NCI-H1417 (cell line): ENCODE results near the gene VASN.
A peak's percentile ranks its signal among the peaks of the same experiment; 100 is the strongest.

Experiments
- DNase-seq, 3 experiments: peaks; one replicate each; lab custom pipeline; 2025; lab: John Stamatoyannopoulos, UW

The VASN gene

DNA sequence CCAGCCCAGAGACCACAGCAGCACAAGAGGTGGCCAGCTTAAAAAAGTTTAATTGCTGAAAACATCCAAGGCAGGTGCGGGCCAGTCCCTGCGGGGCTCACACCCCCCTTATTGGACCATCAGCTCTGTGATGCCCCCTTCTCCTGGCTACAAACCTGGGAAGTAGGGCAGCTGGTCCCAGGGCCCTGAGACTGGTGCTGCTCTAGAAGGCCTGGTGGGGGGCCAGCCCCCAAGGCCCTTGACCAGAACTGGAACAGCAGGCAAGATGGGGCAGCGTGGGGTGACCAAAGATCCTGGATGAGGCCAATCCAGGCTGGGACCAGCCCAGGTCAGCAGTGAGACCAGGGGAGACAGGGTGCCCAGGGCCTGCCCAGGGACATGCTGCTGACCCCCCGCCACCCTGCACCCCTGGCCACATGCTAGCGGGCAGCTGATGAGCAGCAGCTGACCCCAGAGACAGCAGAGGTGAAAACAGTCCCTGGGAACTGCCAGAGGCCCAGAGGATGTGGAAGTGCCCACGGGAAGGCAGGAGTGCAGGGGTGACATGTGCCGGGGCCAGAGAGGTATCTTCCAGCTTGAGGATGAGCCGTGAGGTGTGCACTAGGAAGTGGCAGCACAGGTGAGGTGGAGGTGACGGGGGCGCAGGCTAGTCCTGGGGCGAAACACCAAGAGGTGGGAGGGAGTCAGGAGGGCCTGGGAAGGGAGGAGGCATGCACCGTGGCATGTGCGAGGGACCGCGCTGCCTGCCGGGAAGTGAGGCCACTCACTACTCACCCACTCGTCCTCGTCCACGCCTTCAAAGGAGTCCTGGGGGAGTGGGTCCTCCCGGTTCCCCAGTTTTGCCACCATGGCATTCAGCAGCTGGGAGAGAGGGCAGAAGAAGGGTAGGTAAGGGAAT lies 16.9 kb upstream of the VASN start:
- DNase-seq: no peak

DNA sequence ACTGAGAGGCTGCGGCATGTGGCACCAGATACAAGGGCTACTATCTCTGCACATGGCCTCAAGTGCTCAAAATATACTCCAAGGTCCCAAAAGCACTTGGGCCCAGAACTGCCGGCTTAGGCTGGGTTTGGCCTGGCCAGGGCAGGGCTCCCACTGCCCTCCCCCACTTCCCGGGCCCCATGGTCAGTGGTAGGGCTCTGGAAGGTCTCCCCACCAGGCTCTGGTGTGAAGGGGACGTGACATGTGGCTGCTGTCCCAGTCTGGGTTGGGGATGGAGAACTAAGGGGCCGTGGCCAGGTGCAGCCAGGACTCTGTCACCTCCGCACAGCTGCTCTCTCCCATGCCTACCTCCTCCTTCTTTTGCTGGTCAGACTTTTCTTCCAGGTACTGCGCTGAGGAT lies 14.8 kb upstream of the VASN start:
- DNase-seq: no peak

DNA sequence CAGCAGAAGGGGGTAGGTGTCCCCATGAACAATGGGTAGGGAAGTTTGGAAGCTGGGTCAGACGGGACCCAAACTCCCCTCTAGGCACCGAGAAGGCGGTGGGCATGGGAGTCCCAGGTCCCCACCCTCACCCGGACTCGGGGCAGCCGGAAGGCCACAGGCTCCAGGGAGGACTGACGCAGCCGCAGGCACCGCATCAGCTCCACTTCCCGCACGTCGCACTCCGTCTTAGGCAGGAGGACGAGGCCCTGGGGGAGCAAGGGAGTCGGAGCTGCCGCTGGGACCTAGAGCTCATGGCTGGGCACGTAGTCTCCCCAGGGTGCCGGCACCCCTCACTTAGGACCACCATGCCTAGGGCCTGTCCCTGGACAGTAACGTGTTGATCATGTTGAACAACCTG lies 13.4 kb upstream of the VASN start:
- DNase-seq: no peak

DNA sequence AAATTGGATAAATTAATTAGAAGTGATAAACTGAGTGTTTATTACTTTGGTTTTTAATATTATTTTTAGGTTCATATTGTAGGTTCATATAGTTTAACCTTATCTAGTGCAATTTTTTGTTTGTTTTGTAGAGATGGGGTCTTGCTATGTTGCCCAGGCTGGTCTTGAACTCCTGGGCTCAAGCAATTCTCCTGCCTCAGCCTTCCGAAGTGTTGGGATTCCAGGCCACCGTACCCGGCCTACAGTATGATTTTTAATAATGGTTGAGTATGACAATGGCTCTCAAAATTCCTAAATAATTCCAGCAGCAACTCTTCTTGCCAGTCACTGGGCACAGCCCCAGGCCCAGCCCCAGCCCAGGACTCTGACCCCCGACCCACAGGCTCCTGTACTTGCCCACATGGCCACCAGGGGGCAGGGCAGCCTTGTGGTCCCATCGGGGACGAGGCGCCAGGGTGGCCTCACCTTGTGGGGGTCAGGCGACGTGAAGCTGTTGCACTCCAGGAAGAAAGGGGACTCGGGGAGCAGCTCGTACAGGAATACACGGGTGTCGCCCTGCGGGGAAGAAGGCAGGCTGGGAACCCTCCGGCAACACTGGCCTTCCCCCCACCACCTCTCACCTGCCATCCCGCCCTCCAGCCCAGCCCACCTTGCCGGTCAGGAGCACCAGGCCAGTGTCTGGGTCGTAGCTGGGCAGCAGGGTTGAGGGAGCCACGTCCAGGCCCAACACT lies 12.7 kb upstream of the VASN start:
- peak in 1 of 3 experiments; percentile 50 for DNase-seq

DNA sequence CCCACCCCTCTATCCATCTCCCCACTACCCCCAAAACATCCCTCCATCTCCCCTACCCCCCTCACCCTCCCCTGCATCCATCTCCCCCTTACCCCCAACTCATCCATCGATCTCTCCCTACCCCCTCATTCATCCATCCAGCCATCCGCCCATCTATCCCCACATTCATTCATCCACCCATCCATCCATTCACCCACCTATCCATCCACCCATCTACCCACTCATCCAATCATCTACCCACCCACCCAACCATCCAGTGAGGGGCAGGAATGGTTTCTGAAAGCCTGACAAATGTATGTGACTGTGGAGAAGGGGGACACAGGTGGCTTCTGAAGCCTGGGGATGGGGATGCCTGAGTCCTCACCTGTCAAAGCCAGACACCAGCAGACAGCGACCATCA lies 11.7 kb upstream of the VASN start:
- no peak for DNase-seq

DNA sequence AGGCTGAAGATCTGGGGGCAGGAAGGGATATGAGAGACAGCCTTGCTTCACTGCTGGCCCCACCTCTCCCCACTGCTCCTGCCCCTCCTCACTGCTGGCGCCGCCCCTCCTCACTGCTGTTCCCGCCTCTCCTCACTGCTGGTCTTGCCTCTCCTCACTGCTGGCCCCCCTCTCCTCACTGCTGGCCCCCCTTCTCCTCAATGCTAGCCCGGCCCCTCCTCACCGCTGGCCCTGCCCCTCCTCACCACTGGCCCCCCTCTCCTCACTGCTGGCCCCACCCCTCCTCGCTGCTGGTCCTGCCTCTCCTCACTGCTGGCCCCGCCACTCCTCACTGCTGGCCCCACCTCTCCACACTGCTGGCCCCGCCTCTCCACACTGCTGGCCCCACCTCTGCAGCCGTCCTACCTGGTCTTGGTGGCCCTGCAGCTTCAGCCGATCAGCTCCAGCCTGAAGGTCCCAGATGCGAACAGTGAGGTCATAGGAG lies 11.1 kb upstream of the VASN start:
- peak in 1 of 3 experiments; percentile 9 for DNase-seq

DNA sequence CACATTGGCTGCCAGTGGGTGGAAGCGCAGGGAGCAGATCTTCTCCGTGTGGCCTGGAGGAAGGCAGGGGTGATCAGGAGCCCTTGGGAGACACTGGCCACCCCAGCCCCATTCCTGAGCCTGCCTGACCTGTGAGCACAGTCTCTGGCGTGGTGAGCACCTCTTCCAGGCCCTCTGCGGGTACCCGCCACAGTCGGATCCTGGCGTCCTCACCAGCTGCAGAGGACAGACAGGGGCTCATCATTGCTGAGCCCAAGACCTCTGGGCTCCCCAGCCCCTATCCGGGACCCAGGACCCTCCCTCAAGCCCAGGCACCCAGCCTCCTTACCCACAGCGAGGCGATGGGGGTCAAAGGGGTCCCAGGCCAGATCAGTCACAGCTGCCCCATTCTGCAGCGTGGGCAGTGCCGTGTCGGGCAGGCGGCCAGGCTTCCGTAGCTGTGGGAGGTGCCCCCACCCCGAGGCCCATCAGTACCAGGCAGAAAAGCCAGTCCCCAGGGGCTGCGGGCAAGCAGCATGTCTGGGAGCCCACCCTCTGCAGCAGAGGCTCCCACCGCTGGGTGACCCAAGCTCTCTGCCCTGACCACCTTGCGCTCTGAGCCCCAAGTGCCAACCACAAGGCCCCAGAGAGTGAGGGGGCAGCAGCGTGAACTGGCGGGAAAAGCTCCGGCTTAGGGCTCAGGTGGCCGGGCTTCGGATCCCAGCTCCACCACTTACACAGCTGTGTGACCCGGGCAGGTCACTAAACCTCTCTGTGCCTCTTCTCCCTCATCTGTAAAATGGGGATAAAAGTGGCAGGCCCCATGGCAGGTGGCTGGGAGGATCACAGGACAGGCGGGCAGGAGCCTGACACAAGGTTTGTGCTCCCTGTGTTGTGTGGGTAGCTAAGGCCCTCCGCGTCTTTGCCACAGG lies 10.4 kb upstream of the VASN start:
- no peak for DNase-seq

DNA sequence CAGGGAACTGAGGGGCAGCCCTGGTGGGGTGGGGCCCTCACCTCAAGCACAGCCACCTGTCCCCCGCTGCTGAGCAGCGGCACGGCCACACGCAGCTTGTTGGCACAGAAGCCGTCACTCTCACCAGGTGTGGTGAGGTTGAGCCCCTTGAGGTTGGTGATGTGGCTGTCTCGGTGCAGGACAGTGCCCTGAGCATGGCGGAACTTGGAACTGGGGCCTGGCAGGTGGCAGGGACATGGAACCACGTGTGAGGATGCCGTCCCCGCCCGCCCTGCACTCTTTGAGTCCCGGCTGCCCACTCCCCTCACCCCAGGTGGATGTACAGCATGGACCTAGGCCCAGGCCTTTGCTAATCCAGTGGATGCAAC lies 9.7 kb upstream of the VASN start:
- no peak for DNase-seq

DNA sequence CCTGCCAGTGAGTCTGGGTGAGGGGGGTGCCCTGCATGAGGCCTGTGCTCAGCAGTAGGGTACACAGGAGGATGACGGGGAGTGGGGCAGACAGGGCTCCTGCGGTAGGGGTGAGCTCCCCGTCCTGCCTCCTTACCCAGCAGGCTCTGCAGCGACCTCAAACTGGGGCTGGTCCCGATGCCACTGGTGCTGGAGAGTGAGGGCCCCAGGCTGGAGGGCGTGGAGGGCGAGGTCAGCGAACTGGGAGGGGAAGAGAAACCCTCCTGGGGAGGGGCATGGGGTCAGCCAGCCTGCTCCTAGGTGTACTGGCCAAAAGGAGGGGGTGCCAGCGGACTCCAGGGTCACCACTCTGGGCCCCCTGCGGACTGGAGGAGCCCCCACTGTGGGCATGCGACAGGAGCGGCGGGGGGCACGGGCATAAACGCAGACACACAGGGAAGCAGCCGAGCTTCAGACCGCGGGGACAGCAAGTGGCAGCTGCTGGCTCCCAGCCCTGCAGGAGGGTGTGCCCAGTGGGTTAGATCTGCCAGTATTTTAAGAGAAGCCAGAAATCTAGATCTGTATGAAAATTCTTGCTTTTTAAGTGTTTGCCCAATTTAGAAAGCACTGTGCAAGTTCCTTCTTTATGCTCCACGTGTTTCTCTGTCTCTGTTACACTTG lies 9.0 kb upstream of the VASN start:
- DNase-seq: no peak

DNA sequence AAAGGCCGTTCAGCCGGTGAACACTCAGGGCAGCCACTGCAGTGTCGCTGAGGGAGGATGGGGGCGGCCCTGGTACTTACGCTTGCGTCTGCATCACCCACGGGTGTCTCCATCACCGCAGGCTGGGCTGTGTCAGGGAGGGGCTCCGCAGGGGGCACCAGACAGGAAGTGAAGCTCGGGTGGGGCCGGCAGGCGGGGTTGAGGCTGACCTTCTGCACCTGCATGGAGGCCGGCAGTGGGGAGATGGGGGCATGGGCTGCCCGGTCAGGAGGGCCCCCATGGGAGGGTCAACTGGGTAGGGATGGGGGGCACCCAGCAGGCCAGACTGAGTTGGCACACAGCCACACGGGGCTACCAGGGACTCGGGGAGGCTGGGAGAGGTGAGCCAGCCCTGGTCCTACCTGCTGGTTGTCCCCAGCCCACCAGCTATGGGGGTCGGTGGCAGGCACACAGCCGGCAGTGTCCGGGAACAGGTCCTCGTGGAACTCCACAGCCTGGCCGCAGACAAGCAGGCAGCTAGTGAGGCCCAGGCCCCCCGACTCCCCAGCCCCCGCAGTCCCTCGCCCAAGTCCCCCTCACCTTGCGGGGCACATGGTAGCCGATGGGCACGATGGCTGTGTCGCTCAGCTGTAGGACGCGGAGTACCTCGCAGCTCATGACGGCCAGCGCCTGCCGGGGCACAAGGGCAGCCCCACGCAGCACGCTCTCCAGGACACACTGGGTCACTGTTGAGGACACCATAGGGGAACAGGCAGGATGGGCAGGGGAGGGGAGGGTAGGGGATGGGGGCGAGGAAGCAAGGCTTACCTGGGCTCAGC lies 7.2 kb upstream of the VASN start:
- no peak for DNase-seq

DNA sequence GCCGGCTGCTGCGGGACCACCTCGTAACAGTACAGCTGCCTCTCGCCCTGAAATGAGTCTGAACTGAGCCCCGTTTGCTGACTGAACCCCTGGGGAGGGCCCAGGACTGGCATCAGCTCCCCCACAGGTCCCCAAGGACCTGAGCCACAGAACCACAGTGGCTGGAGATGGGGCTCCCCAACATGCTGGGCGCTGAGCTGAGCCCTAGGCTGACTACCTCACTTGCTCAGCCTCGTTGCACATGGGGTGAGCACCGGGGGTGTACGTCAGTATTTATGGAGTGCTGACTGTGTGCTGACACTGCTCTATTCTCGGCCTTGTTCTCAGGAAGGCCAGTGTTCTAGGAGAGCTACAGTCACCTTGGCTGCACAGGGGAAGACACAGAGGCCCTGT lies 6.6 kb upstream of the VASN start:
- no peak for DNase-seq

DNA sequence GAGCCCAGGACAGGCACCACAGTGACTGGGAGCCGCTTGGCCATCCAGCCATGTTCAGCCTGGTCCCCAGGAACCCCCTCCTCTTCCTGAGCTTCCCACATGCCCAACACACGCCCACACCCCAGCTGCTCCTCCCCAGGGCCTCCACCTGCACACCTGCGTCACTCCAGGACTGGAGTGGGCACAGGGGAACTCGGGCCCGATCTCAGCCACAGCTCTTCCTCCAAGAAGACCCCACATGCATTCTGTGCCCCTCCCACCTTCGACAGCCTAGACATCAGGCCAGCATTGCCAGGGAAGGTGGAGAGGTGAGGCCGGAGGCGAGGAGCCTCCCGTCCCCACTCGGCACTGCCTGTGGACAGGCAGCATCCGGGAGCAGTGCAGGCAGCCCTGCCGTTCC lies 6.0 kb upstream of the VASN start:
- DNase-seq: no peak

DNA sequence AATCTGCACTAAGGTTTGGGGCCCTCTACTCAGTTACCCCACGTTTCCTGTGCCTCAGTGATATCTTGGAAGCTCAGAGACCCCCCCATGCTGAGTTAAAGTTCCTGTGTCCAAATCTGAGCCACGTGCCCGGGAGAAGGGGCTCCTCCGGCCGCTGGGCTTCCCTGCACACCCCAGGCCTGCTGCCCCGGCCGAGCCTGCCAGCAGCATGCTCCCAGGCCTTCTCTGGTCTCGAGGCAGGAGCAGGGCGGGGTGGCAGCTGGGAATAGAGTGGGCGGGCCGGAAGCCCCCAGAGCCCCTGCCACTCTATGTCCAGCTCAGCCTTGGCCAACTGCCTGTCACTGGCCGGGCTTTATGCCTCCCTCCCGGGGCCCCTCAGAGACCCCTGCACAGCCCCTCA lies 5.6 kb upstream of the VASN start:
- no peak for DNase-seq

DNA sequence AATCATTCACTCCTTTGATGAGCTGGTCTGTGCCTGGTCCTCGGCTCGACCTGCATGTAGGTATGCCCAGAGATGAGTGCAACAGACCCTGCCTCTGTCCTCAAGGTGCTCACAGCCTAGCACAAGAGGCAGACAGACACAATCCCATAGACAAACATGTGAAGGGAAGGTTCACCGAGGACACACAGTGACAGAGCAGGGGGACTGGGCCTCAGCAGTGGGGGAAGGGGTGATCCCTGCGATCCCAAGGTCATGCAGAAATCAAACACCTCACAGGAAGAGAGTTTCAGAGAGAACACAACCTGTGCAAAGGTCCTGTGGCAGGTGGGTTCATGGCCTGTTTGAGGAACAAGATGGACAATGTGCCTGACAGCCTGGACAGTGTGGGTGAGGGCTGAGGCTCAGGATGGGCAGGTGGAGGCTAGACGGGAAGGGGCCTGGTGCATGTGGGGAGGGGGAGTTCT lies 4.2 kb upstream of the VASN start:
- no peak for DNase-seq

DNA sequence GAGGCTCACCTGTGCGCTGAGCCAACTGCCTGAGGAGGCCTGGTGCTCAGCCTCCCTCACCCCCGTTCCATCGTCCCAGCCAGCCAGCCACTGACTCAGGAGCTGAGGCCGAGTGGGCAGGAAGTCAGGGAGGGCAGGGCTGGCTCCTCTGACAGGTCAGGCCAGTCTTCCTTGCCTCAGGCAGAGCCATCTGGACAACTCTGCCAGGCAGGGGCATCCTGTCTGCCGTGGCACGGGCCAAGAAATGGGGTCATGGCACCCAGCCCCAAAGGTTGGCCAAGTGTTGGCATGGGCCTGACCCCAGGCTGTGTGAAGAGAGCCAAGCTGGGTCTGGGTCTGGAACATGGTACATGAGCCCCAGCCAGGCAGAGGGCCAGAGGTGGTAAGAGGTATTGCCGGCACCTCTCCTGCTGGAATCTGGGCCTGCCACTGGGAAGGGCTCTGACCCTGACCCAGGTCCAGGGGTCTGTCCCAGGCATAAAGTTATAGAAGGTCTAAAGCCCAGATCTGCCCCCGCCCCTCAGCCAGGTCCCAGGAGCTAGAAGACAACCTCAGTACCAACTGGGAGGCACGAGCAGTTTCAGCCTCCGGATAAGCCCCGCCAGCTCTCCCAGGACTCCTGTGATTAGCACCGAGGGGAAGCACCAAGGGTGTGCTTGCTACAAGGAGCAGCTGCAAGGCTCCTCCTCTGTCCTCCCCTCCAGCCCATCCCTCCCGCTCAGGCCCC lies 2.5 kb upstream of the VASN start:
- DNase-seq: no peak

DNA sequence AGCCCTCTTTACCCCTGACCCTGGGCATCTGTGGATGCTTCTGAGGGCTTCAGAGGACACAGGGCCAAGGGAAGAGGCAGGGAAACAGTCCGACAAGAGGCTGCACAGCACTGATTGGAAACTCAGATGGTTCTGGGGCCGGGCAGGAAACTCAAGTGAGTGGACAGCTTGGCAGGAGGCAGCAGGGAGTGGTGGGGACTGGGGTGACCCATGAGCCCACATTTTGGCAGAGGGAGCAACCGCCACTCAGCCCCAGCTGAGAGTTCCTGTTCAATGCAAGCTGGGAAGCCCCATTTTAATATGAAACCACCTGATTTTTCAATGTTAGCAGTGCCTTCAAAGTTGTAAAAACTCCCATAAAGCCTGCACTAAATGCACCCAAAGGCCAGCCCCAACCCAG lies 1.5 kb upstream of the VASN start:
- DNase-seq: no peak

DNA sequence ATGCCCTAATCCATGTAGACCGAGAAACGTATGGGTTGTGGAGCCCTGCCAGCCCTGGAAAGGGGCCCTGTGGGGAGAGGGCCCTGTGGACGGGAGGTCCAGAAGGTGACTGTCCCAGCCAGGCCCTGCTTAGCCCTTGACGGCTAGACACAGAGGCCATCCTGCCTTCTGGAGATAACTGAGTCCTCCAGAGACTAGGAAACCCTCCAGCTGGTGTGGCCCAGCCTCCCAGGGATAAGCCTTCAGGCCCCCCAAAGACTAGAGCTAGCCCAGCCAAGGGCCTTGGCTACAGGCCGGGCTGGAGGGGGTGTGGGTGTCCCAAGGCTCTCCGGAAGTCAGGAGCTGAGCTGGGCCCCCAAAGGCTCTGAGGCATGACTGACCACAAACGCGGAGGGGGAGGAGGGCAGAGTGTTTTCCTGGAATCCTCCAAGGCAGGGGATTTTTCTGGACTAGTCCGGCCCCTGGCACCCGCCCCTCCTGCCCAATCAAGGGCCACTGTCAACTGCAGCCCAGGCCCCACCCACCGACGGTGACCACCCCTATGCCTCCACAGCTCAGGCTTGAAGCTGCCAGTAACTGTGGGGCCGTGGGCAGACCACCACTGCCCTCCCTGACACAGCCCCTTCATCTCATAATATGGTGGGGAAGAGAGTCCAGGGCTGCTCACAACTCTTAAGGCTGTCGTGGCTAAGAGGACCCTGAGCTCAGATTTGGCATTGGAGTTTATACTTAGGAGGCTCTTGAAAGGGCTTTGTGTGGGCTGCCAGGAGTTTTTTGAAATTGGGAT lies 885 bp upstream of the VASN start:
- no peak for DNase-seq

DNA sequence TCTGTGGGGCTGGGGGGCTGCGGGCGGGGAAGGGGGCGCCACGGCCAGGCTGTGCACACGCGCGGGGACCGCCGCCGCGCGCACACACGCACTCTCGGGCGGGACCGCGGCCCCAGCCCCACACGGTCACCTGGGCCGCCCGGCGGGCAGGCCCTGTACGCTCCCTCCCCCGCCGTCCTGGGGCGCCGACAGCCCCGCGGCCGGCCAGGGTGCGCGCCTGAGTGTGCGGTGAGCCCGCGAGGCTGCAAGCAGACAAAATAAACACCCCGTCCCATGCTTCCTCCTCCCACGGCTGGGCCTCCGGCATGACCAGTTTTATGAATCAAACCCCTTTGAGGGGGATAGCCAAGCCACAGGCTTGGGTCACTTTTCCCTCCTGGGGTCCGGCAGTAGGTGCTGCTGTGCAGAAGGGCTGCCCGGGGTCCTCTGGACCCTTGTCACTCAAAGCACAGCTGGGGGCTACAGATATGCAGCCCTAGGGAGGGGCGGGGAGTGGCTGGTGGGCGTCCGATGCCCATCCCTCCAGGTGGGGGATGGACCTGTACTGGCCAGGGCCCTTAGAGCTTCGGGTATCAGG lies 441 bp downstream of the VASN start:
- DNase-seq: no peak
